Activated CD8-positive, alpha-beta memory T cell treated with anti-CD3 and anti-CD28 coated beads, Interleukin-2, amount 50 U/mL, for 48 hours (primary cell): ENCODE data around the gene MED12L.

ENCODE experiments used
- DNase-seq: peaks from one replicate; pipeline ENCODE4 v3.0.0-alpha.2; 2020

The MED12L gene

DNA sequence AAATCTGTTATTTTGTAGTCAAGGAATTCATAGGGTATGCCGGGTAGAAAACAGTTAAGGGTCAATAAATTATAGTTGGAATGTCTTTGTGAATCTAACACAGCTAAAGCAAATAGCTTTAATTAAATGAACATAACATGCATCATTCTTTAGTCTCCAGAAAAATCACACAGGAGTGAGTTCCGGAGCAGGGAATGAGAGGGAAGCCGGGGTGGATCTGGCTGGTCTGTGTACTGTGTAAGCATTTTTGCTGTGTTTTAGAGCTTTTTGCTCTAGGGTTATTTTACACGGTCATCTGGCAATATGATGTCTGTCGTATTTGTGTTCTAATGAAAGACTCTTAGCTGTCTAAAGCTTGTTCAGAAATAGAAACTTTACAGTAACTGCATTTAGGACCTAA is 57.5 kb downstream of the MED12L start:
- DNase-seq, result no peak

DNA sequence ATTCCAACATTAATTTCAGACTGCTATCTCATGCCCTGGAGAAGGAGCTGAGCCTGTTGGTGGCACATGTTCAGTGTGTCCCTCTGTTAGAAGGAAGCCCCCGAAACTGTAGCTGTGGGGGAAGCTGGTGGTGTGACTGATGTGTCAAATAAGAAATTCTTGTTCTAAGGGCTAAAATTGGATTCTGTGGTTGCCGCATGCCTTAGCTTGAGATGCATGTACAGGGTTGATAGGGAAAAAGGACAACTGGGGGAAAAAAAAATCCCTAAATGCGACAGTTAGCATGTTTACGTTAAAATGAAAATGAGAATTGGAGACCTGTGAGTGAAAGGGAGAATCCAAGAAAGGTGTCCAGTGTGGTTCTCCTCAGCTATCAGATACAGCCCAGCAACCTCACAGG is 58.6 kb downstream of the MED12L start:
- no peak for DNase-seq

DNA sequence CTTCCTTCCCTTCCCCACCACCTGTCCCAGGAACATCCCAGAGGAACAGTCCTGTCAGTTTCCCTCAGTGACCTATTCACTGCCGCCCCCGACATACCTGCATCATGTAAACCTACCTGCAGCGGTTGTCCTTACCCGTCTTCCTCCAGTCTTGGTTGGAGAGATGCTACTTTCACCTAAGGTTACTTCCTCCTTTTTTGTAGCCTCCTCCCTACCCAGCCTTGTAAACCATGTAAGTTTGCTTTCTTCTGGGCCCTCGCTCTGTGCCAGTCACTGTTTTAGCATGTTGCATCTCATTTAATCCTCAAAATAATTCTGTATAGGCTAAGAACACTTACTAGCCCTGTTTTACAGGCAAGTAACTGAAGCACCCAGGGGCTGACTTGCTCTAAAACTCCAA is 59.3 kb downstream of the MED12L start:
- DNase-seq, result no peak

DNA sequence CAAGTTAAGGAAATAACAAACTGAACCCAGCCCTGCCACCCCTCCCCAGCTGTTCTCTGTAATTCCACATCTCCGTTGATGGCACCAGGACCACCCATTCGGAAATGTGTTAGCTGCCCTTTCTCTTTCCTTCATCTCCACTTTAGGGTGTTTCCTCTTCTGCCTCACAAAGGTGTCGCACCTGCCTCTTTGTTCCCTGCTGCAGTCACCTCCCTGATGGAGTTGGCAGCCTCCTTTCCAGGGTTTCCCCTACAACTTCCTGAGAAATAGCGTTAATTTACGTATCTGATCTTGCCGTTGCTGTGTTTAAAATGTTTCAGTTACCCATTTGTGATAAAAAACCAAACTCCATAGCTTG is 60.2 kb downstream of the MED12L start:
- DNase-seq, result no peak

DNA sequence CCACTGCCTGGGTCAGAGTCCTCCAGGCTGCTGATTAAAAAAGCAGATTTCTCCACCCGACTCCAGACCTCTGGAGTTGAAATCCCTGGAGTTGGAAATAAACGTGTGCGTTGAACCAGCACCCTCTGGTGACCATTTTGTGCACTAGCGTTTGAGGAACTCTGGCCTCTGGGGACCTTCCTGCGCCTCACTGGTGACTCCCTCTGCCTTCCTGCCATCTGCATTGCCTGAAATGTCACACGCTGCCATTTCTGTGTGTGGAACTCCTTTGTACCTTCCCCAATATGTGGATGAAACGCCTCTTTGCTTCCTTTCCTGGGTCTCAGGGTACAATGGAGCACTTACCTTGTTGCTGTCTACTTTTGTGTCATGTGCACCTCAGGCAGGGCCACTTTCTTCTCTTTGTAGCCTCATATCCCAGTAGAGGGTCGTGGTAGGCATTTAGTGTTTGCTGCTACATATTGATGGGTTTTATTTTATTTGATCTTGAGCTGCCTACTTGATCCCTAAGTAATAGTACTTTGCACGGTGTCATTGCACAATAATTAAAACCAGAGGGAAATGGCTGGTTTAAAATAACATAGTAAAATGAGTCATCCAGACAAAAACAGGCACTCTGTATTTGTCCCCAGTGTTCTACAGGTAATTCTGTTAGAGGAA is 60.7 kb downstream of the MED12L start:
- peak; percentile 68 for DNase-seq

DNA sequence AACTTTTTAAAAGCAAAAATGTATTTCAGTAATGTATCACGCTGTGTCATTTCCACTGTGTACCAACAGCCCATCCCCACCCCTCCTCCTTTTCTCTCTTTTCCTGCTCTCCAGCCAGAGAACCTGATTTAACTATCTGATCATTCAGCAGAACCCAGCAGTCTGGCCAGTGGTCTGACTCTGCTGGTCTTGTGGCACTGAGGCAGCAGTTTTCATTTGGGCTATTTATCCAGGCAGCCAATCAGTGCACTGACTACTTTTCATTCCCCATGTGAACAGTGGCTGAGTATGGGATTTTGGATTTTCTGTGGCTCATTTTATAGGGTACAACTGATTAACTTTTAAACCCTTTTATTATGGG is 61.2 kb downstream of the MED12L start:
- no peak for DNase-seq

DNA sequence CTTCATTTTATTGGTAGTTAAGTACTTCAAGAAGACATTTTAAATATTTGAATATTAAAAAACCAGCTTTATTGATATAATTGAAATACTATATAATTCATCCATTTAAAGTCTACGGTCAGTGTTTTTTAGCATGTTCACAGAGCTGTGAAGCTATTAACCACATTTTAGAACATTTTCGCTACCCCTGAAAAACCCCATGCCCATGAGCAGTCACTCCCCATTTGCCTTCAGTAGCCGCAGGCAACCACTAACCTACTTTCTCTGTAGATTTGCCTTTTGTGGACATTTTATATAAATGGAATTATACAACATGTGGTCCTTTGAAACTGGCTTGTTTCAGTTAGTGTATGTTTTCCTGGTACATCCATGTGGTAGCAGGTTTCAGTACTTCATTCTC is 61.8 kb downstream of the MED12L start:
- DNase-seq, result no peak

DNA sequence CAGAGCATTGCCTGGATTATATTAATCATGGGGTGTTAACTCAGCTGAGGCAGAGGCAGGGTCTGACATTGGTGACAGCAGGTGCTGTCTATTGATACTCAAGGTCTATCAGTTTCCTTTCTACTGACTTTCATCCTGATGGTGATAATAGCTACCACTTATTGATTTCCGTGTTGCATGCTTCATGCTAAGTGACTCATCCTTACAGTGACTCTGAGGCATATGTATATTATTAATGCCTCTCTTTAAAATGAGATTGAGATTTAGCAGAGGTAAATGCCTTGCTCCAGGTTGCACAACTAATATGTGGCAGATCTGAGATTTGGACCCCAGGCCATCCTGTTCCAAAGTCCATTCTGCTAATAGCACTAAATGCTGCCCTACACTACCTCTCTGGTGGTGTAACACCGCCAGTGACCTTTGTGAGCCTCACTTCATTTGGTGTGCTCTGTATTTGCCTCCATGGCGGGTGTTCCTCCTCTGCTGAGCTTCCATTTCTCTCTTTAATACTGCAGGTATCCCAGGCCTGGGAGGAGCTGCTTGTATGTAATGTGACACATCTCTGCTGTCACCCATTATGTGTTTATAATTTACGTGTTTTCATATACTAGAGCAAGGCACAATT is 67.1 kb downstream of the MED12L start:
- no peak for DNase-seq

DNA sequence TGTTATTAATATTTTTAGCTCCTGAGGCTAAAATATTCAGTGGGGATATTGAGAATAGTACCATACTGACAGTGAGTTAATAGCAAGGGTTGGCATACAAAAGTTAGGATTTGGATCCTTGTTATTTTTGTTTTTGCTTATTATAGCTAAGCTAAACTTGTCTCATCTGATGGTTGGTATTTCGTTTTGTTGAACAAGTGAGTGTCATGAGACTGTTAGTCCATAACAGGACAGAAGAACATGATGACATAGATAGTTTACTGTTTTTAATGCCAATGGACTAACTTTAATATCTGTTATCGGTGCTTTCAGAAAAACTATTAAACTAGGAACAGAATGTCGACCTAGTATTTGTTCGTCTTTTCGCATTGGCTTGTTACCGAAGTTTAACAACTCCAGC is 69.1 kb downstream of the MED12L start:
- DNase-seq, result no peak

DNA sequence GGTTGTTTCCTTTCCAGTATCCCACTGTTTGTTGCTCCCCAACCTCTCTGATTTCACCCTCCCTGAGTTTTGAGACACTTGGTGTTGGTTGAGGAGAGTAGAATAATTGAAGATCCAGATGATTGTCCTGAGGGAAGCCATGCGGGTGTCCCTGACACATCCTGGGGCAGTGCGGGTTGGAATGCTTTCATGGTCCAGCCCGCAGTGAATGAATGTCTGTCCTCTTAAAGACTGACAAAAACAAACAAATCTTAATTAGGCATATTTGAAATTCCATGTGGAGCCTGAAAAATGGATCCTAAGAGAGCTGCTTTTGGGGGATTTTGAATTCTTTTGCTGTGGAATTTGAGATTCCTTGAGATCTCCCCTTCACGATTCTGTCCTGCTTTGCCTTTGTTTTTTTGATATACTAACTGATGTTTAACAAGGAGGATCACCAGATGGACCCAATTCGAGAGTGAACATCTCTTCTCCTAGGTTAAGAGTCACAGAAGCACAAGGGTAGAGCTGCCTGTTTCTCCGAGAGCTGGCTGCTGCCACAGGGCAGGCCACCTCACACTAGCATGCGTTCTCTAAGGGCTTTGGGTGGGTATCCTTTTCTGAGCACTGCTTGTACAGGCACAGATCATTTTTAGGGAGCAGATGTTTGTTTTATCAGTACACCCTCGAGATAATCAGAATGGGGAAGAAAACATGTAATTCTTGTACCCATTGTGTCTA is 70.1 kb downstream of the MED12L start:
- DNase-seq, result no peak

DNA sequence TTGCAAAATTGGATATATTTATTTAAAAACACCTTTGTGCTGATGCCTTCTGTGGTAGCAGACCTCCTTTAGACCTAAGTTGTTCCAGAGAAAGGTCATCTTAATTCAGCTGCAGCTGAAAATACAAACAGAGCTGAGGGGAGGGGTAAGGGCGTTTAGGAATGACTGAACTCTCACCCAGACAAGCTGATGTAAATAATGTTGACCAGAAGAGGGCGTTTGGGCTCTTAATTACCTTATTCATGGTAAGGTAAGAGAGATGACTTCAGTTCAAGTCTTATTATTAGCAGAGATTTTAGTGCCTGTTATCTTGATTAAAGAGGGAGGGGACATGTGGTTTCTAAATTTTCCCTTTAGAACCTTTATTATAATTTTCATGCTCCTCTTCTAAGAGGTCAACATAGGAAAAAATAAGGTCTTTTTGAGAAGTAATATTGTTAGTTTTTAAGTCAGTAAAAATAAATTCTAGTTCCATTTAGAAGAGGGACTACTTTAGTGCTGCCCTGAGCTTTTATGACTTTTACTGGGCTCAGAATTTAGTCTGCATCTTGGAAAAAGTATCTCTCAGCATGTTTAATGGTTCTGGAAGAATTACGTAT is 71.3 kb downstream of the MED12L start:
- no peak for DNase-seq

DNA sequence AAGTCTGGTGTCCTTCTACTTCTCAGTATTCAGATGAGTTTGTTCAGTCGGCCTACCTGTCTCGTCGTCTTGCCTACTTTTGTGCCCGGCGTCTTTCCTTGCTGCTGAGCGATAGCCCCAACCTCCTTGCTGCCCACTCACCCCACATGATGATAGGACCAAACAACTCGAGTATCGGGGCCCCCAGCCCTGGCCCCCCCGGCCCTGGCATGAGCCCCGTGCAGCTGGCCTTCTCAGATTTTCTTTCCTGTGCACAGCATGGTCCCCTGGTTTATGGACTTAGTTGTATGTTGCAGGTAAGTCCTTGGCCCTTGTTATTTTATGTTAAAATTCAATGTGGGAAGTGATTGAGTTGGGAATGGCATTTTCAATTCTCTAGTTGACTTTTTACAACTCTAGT is 74.3 kb downstream of the MED12L start:
- DNase-seq, result no peak

DNA sequence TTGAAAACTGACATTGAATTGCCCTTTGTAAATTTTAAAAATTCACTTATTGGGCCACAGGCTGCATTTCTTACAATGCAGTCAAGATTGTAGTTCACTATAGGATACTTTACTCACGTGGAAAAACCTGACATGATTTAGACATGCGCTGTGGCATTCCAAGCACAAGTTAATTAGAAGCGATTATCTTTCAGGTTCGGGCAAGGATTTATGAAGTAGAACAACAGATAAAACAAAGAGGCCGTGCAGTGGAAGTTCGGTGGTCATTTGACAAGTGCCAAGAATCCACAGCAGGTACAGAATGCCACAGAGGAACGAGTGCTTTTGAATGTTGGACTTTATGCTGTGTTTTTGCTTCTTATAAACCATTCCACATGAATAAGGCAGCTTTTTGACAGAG is 79.8 kb downstream of the MED12L start:
- DNase-seq, result no peak

DNA sequence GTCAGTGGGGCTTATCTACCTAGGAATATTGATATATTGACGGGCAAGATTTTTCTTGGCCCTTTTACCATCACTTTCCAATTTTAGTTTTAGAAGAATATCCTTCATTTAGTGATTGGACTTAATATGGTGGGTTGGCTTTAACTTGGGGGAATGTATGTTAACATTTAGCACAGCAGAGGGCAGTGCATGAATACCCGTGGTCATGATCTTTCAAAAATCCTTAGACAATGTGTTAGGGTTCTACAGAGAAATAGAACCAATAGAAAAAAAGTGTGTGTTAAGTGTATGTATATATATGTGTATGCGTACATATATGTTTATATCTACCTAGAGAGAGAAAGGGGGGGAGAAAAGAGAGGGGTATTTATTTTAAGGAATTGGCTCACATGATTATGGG is 80.7 kb downstream of the MED12L start:
- no peak for DNase-seq

DNA sequence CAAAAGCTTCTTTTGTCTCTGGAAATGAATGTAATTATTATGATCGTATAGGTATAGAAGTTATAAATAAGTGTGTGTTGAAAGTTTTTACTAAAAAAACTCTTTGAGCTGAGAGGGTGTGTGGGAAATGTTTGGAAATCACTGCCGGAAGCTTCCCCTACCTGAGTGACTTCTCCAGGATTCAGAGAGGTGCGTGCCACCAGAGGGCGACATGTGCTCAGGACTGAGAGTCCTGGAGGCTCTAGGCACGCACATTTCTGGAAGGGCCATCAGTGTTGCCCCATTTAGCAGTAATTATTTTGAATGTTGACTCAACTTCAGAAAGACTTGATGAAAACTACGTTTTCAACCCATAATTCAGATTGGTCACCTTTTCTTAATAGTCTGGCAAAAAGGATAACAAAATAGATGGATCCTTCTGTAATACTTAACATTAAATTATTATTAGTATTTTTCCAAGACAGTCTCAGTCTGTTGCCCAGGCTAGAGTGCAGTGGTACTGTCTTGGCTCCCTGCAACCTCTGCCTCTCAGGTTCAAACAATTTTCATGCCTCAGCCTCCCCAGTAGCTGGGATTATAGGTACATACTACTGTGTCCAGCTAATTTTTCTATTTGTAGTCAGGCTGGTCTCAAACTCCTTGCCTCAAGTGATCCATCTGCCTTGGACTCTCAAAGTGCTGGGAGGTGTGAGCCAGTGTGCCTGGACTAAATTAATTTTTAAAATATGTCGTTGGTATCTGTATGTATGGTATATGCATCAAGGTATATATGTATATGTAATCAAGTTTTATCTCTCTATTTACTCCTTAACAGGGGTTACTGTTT is 83.0 kb downstream of the MED12L start:
- peak; percentile 89 for DNase-seq

DNA sequence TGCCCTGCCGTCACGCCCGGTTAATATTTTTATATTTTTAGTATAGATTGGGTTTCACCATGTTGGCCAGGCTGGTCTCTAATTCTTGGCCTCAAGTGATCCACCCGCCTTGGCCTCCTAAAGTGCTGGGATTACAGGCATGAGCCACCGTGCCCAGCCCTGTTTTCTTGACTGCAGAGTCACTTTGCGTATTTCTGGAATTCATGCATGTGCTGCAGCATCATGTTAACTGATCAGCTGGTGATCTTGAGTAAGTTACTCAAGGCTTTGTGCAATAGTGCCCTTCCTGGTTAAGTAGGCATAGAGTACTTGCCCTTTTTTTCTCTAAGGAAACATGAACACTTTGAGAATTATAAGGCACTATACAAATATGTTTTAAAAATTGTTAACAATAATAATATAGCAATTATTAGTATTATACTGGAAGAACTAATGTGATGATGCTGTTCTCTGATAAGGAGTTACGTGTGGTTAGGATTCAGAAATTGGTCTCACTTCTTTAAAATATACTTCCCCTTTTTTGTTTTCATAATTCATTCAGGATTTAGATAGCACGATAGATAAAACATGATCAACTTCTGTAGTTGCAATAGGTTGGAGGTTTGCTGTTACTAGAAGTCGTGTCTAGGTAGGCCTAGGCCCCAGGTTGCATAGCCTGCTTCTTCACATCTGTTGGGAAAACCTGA is 83.9 kb downstream of the MED12L start:
- DNase-seq, result no peak

DNA sequence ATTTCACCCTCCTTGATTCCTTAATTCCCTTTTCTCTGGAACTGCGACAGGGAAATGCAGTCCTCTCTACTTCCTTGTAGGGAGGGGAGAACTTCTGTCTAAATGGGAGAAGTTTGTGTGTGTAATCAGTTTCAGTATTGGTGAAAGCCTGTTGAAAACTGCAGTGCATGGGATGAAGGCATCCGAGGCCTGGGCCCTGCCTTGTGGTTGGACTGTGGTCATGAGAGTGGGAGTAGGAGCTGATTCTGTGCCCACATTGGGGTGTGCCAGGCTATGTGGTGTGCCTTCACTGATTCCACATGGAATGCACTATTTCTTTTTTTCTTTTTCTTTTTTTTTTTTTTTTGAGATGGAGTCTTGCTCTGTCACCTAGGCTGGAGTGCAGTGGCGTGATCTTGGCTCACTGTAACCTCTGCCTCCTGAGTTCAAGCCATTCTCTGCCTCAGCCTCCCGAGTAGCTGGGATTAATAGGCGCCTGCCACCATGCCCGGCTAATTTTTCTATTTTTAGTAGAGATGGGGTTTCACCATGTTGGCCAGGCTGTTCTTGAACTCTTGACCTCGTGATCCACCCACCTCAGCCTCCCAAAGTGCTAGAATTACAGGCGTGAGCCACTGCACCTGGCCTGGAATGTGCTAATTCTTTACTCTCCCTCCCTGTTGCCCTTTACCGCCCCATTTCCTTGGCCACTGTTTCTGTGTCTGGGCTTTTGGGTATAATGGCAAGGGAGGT is 84.7 kb downstream of the MED12L start:
- DNase-seq, result peak; percentile 73

DNA sequence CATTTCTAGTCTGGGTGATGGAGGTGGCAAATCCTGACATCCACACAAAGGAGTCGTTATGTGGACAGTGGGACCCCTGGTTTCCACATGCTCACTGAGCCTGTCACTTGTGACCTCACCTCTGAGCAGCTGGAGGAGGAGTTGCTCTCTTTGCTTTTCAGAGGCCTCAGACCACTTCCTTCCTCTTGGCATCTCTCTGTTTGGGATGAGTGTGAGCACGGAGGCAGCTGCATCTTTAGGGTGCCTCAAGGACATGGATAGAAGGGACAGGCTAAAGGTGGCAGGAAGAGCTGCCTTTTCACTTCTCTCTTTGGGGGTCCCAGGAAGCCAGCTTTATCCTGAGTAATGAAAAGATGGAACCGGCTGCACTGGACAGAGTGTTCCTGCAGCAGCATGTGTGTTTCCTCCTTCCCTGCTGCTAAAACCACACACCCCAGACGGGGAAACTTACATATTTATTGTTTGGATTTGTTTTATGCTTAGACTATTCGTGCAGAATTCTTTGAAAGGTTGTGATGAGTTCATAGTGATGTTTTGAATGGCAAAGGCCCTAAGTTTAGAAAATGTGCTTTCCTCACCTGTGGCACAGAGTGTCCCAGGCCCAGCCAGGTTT is 85.8 kb downstream of the MED12L start:
- DNase-seq, result peak; percentile 69

DNA sequence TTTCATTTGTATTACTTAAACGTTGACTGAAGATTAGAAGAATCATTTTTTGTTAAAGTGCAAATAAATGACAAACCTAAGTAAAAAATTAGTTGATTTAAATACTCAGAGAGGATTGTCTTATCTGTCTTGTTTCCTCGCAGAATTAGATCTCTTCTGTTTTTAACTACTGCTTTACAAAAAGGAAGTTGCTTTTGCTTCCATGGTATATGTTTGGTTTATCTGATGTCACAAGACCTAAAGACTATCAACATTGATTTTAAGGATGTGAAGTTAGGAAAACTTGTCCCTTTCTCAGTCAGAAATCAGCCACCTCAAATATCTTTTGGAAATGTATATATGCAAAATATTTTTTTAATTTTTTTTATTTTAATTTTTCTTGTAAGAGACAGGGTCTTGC is 88.9 kb downstream of the MED12L start:
- DNase-seq, result no peak

DNA sequence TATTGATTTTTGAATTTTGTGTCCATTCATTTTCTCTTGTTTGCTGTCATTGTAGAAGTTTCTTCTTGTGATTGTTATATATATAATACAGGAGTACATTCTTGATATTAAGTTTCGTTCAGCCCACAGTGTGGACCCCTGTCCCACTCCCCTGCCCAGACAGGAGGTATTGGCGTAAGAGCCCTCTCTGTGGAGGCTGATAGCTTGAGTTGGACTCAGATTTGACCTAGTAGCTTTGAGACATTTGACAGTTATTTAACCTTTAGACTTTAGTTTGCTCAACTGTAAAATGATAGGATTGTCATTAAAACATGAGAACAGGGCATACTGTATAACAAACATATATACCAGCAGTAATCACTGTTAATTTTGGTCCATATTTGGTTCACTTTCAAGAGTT is 90.5 kb downstream of the MED12L start:
- no peak for DNase-seq

DNA sequence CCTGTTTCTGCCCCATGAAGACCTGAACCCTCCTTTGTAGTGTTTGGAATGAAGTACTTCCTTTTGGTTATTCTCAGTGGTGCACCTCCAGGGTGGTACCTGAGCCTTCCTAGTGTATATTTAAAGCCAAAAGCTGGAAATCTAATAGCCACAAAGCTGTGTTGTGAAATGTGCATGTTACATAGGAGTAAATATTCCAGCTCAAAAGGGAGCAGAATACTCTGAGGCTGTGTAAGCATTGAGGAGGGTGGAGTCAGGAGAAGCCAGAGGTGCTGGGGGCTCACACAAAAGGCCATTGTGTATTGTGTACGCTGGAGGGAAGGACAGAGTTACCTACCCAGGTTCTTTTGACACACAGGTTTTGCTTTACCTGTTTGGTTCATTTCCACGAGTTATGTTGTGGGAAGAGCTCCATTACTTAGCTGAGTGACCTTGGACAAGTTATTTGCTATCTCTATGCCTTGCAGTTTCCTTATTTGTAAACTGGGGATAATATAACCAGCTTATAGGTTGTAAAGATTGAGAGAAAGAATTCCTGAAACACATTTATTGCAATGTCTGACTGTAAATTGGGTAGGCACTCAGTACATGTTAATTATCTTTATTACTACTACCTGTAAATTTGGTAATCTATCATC is 92.9 kb downstream of the MED12L start:
- DNase-seq, result no peak
